Measurements from ENCODE around the gene GRIP2. TPM values are rescaled to one million over a fixed set of nuclear protein-coding genes. Genes with fewer than 3 reads are reported as not detected.

Gene GRIP2
- total RNA-seq, 4 donors from 2014 or later: 0.45 to 0.92 (median 0.66) TPM

- Histone ChIP-seq H3K36me3 (peaks cover 0 to 31% (median 0%) of the 10 kb centered on the region in 4 donors), H3K27ac (replicated peaks in 1 of 4) (no peak overlapping the region), H3K4me3 (no peak overlapping the region), H3K4me1 (peaks cover 4 to 7% (median 6%) of the 10 kb centered on the region in 4 donors), H3K27me3 (peaks cover 0 to 14% (median 0%) of the 10 kb centered on the region in 4 donors), H3K9me3 (peaks cover 0 to 10% (median 7%) of the 10 kb centered on the region in 4 donors)
- WGBS: 70% methylated on average over 2 of the region's 13 CpGs
- no peak for TF ChIP-seq POLR2AphosphoS5 (IDR thresholded peaks at IDR 0.05)
- intact Hi-C loops (cut with DNase I): loop anchor here (5.0 kb wide), 2 partner anchors 40 to 415 kb away; no protein-coding TSS in a partner anchor
- DNase-seq (ENCODE audit: extremely low spot score): no peak
These were observed 32.8 kb downstream of the GRIP2 start for GRCh38 chr3:14507305-14507741.

GRCh38 chr3:14506626-14507304 is 33.4 kb downstream of the GRIP2 start:
- peaks cover 4 to 7% (median 6%) of the 10 kb centered on the region in 4 donors for H3K4me1 ChIP-seq
- 87% methylated on average over 11 of the region's 15 CpGs for WGBS
- intact Hi-C loops (cut with DNase I): loop anchor here (5.0 kb wide), 2 partner anchors 41 to 416 kb away; no protein-coding TSS in a partner anchor

GRCh38 chr3:14505803-14506500 is 34.2 kb downstream of the GRIP2 start:
- peaks cover 4 to 7% (median 6%) of the 10 kb centered on the region in 4 donors for H3K4me1 ChIP-seq
- H3K9me3 ChIP-seq: peaks cover 0 to 23% (median 11%) of the 10 kb centered on the region in 4 donors
- no peak overlapping the region for H3K27ac ChIP-seq (replicated peaks in 1 of 4)
- H3K36me3 ChIP-seq: peaks cover 0 to 27% (median 0%) of the 10 kb centered on the region in 4 donors
- no peak for DNase-seq (ENCODE audit: extremely low spot score)
- H3K4me3 ChIP-seq: no peak overlapping the region
- WGBS: 90% methylated on average over 13 of the region's 16 CpGs
- TF ChIP-seq EP300 (IDR thresholded peaks at IDR 0.05) (no peak), POLR2A (IDR thresholded peaks at IDR 0.05; ENCODE audit: low read depth) (no peak), POLR2AphosphoS5 (IDR thresholded peaks at IDR 0.05) (no peak), CTCF (IDR thresholded peaks at IDR 0.05) (no peak)
- peaks cover 0 to 14% (median 0%) of the 10 kb centered on the region in 4 donors for H3K27me3 ChIP-seq
- intact Hi-C loops (cut with DNase I): loop anchor here (5.0 kb wide), 2 partner anchors 41 to 416 kb away; no protein-coding TSS in a partner anchor

More at GRCh38 chr3:14506626-14507304, 33.4 kb downstream of the GRIP2 start:
- Histone ChIP-seq H3K27me3 (peaks cover 0 to 14% (median 0%) of the 10 kb centered on the region in 4 donors), H3K4me3 (no peak overlapping the region), H3K9me3 (peaks cover 0 to 16% (median 11%) of the 10 kb centered on the region in 4 donors), H3K36me3 (peaks cover 0 to 31% (median 0%) of the 10 kb centered on the region in 4 donors), H3K27ac (replicated peaks in 1 of 4) (no peak overlapping the region)
- DNase-seq (ENCODE audit: extremely low spot score): no peak
- TF ChIP-seq CTCF (IDR thresholded peaks at IDR 0.05) (no peak), POLR2A (IDR thresholded peaks at IDR 0.05; ENCODE audit: low read depth) (no peak), POLR2AphosphoS5 (IDR thresholded peaks at IDR 0.05) (no peak)

- WGBS: 77% methylated on average over 16 of the region's 22 CpGs
- TF ChIP-seq POLR2A (IDR thresholded peaks at IDR 0.05; ENCODE audit: low read depth): no peak
- TF ChIP-seq CTCF (IDR thresholded peaks at IDR 0.05): no peak
- TF ChIP-seq POLR2AphosphoS5 (IDR thresholded peaks at IDR 0.05): no peak
- no peak for TF ChIP-seq EP300 (IDR thresholded peaks at IDR 0.05)
- DNase-seq (ENCODE audit: extremely low spot score): no peak
- Histone ChIP-seq H3K9me3 (peaks cover 0 to 24% (median 11%) of the 10 kb centered on the region in 4 donors), H3K27me3 (peaks cover 0 to 14% (median 0%) of the 10 kb centered on the region in 4 donors), H3K4me1 (peaks cover 4 to 7% (median 6%) of the 10 kb centered on the region in 4 donors), H3K36me3 (peaks cover 0 to 27% (median 0%) of the 10 kb centered on the region in 4 donors), H3K27ac (replicated peaks in 1 of 4) (no peak overlapping the region), H3K4me3 (no peak overlapping the region)
- intact Hi-C loops (cut with DNase I): loop anchor here (5.0 kb wide), 2 partner anchors 42 to 417 kb away; no protein-coding TSS in a partner anchor
These were observed 34.9 kb downstream of the GRIP2 start for GRCh38 chr3:14505001-14505802.

Data from esophagus muscularis mucosa (tissue), 4 donors.